Measurements from ENCODE around the gene NNAT.

DNA sequence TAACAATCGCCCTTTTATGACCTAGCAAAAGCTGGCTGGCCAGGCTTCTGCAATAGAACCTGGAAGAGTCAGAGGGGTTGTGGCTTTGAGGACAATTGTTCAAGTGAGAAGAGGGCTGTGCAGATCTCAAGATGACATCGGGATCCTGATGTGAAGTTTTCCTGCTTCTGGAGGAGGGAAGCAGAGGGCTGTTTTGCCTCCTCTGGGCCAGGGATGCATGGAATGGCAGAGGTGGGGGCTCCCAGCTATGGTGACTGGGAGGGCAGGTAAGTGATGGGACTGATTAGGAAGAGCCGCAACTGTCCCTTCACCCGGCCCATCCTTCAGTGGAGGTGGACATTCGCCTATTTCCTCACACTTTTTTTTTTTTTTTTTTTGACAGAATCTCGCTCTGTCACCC lies 50.0 kb downstream of the NNAT start:
- TF ChIP-seq, protein P1, sequence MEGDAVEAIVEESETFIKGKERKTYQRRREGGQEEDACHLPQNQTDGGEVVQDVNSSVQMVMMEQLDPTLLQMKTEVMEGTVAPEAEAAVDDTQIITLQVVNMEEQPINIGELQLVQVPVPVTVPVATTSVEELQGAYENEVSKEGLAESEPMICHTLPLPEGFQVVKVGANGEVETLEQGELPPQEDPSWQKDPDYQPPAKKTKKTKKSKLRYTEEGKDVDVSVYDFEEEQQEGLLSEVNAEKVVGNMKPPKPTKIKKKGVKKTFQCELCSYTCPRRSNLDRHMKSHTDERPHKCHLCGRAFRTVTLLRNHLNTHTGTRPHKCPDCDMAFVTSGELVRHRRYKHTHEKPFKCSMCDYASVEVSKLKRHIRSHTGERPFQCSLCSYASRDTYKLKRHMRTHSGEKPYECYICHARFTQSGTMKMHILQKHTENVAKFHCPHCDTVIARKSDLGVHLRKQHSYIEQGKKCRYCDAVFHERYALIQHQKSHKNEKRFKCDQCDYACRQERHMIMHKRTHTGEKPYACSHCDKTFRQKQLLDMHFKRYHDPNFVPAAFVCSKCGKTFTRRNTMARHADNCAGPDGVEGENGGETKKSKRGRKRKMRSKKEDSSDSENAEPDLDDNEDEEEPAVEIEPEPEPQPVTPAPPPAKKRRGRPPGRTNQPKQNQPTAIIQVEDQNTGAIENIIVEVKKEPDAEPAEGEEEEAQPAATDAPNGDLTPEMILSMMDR (IDR thresholded peaks at IDR 0.05), result no peak
- TF ChIP-seq ZFX (IDR thresholded peaks at IDR 0.05; ENCODE audit: borderline replicate concordance), result no peak
